OCI-LY1 (cell line): ENCODE data around the gene KLHDC10.
"Not testable (repeated sequence)": the region's sequence is repeated elsewhere in the genome, so short reads cannot be mapped to it uniquely, and the experiment has no call there.

Experiments used
- H2AFZ ChIP-seq: fragments of 200-600 bp; sonication (generic), shearing (Covaris generic); 2 replicates; pipeline ENCODE4 v1.6.0; 2014; ENCODE audit warnings: antibody characterized with exemption, mild to moderate bottlenecking, low read length
- H3F3A ChIP-seq: fragments of 200-600 bp; sonication (generic), shearing (Covaris generic); 2 replicates; pipeline ENCODE4 v1.6.0; 2014; ENCODE audit warnings: mild to moderate bottlenecking, antibody characterized with exemption, low read length, moderate library complexity; ENCODE audit not compliant: insufficient read depth
- H3K27ac ChIP-seq: fragments of 200-600 bp; sonication (generic); 2 replicates; pipeline ENCODE4 v1.5.1; 2014; ENCODE audit warnings: low read length, mixed run types, mild to moderate bottlenecking, low read depth; ENCODE audit not compliant: poor library complexity, severe bottlenecking
- H3K27me3 ChIP-seq: fragments of 200-600 bp; sonication (generic); 2 replicates; pipeline ENCODE4 v1.6.0; 2014; ENCODE audit warnings: antibody characterized with exemption, mild to moderate bottlenecking, low read length, moderate library complexity; ENCODE audit not compliant: insufficient read depth
- H3K36me3 ChIP-seq: fragments of 200-600 bp; sonication (generic); 2 replicates; pipeline ENCODE4 v1.6.1; 2014; ENCODE audit warnings: mild to moderate bottlenecking, antibody characterized with exemption, low read length, moderate library complexity, mixed read lengths; ENCODE audit not compliant: insufficient read depth
- H3K4me1 ChIP-seq: fragments of 200-600 bp; sonication (generic); 2 replicates; pipeline ENCODE4 v1.5.1; 2014; ENCODE audit warnings: mild to moderate bottlenecking, low read length, moderate library complexity; ENCODE audit not compliant: insufficient read depth, severe bottlenecking
- H3K4me2 ChIP-seq: fragments of 200-600 bp; sonication (generic), shearing (Covaris generic); 2 replicates; pipeline ENCODE4 v1.6.1; 2014; ENCODE audit warnings: low read length
- H3K4me3 ChIP-seq: fragments of 200-600 bp; sonication (generic); 2 replicates; pipeline ENCODE4 v1.5.1; 2014; ENCODE audit warnings: low read length, low read depth, mild to moderate bottlenecking, mixed read lengths; ENCODE audit not compliant: poor library complexity, severe bottlenecking
- H3K79me2 ChIP-seq: fragments of 200-600 bp; shearing (Covaris generic); 2 replicates; pipeline ENCODE4 v1.6.1; 2016; ENCODE audit warnings: mixed run types, low read length, mixed read lengths; ENCODE audit not compliant: insufficient read depth
- H3K9ac ChIP-seq: fragments of 200-600 bp; sonication (generic), shearing (Covaris generic); 2 replicates; pipeline ENCODE4 v1.6.1; 2014; ENCODE audit warnings: mild to moderate bottlenecking, low read length, mixed read lengths
- H3K9me2 ChIP-seq: fragments of 200-600 bp; sonication (generic), shearing (Covaris generic); 2 replicates; pipeline ENCODE4 v1.6.1; 2014; ENCODE audit warnings: low read depth, mild to moderate bottlenecking, low read length, mixed read lengths
- H3K9me3 ChIP-seq: fragments of 200-600 bp; shearing (Covaris generic); 2 replicates; pipeline ENCODE4 v1.6.1; 2014; ENCODE audit warnings: low read length, mixed read lengths
- H4K20me1 ChIP-seq: fragments of 200-600 bp; sonication (generic), shearing (Covaris generic); 2 replicates; pipeline ENCODE4 v1.6.0; 2016; ENCODE audit warnings: mild to moderate bottlenecking, low read length; ENCODE audit not compliant: insufficient read depth
- EZH2 ChIP-seq: fragments of 200-600 bp; sonication (generic), shearing (Covaris generic); IDR thresholded peaks from 2 replicates; pipeline ENCODE4 v1.8.0; 2017; ENCODE audit warnings: borderline replicate concordance, mixed run types, mild to moderate bottlenecking, antibody characterized with exemption, low read length, moderate library complexity, mixed read lengths
- TF ChIP-seq, protein P1 (sequence below): fragments of 200-600 bp; sonication (generic), shearing (Covaris generic); IDR thresholded peaks from 2 replicates; pipeline ENCODE4 v1.5.1; 2017; ENCODE audit warnings: mild to moderate bottlenecking, antibody characterized with exemption, low read length, moderate library complexity, mixed read lengths

Gene KLHDC10

DNA sequence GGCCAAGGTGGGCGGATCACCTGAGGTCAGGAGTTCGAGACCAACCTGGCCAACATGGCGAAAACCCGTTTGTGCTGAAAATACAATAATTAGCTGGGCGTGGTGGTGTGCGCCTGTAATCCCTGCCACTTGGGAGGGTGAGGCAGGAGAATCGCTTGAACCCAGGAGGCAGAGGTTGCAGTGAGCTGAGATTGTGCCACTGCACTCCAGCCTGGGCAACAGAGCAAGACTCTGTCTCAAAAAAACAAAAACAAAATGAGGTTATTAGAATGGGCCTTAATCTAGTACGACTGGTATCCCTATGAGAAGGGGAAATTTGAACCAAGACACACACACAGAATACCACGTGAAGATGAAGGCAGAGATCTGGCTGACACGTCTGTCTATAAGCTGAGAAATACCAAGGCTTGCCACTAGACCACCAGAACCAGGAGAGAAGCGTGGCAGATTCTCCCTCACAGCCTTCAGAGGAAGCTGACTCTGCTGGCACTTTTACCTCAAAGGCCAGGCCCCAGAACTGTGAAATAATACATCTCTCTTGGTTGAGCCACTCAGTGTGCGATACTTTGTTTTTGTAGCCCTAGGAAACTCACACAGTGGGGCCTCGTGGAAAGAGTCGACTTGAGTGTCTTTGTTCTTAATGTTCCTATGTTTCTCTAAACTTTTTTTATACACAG is 75.2 kb downstream of the KLHDC10 start:
- H3K79me2 ChIP-seq, result no peaks in the 10 kb centered on the region
- no peaks in the 10 kb centered on the region for H3K9me3 ChIP-seq
- H3K4me1 ChIP-seq, result peaks cover 28% of the 10 kb centered on the region
- no peaks in the 10 kb centered on the region; the same call in 1 of the 2 replicates for H3K36me3 ChIP-seq
- no peak overlapping the region for H3K4me2 ChIP-seq
- peaks cover 7% of the 10 kb centered on the region; the same call in 1 of the 2 replicates for H3F3A ChIP-seq
- H3K27ac ChIP-seq, result no peak overlapping the region
- TF ChIP-seq, protein P1, sequence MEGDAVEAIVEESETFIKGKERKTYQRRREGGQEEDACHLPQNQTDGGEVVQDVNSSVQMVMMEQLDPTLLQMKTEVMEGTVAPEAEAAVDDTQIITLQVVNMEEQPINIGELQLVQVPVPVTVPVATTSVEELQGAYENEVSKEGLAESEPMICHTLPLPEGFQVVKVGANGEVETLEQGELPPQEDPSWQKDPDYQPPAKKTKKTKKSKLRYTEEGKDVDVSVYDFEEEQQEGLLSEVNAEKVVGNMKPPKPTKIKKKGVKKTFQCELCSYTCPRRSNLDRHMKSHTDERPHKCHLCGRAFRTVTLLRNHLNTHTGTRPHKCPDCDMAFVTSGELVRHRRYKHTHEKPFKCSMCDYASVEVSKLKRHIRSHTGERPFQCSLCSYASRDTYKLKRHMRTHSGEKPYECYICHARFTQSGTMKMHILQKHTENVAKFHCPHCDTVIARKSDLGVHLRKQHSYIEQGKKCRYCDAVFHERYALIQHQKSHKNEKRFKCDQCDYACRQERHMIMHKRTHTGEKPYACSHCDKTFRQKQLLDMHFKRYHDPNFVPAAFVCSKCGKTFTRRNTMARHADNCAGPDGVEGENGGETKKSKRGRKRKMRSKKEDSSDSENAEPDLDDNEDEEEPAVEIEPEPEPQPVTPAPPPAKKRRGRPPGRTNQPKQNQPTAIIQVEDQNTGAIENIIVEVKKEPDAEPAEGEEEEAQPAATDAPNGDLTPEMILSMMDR, result no peak
- TF ChIP-seq EZH2, result no peak
- H4K20me1 ChIP-seq, result no peaks in the 10 kb centered on the region
- H2AFZ ChIP-seq, result no peak overlapping the region
- no peak overlapping the region for H3K9ac ChIP-seq
- H3K27me3 ChIP-seq, result no peaks in the 10 kb centered on the region
- H3K9me2 ChIP-seq, result no peaks in the 10 kb centered on the region
- H3K4me3 ChIP-seq, result no peak overlapping the region

DNA sequence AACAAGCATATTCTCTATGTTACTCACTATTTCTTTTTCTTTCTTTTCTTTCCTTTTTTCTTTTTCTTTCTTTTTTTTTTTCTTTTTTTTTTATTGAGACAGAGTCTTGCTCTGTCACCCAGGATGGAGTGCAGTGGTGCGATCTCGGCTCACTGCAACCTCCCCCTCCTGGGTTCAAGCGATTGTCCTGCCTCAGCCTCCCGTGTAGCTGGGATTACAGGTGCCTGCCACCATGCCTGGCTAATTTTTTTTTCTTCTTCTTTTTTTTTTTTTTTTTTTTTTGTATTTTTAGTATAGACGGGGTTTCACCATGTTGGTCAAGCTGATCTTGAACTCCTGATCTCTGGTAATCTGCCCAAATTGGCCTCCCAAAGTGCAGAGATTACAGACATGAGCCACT is 75.8 kb downstream of the KLHDC10 start:
- not testable (repeated sequence) for H3K9me2 ChIP-seq, H3K79me2 ChIP-seq, H4K20me1 ChIP-seq, H3K27me3 ChIP-seq, H3K36me3 ChIP-seq, H2AFZ ChIP-seq, H3K4me3 ChIP-seq, H3K4me2 ChIP-seq, H3K27ac ChIP-seq, H3K9me3 ChIP-seq, H3K9ac ChIP-seq, H3F3A ChIP-seq
- peaks cover 27% of the 10 kb centered on the region for H3K4me1 ChIP-seq

DNA sequence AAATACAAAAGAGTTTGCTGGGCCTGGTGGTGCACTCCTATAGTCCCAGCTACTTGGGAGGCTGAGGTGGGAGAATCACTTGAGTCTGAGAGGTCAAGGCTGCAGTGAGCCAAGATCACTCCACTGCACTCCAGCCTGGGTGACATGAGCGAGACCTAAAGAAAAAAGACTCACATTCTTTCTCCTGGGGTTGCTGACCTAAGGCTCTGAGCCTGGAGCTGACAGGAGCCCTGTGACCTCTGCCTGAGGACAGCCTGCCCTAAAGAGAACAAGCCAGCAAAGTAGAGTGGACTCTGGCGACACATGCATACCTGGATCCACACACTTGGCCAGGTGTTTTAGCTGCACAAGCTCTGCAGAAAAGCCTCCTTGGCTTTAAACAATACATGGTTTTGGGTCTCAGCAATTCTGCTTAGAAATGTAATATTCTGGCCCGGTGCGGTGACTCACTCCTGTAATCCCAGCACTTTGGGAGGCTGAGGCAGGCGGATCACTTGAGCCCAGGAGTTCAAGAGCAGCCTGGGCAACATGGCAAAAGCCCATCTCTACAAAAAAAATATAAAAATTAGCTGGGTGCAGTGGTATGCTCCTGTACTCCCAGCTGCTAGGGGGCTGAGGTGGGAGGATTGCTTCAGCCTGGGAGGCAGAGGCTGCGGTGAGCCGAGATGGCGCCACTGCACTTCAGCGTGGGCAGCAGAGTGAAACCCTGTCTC is 76.5 kb downstream of the KLHDC10 start:
- Histone ChIP-seq H3F3A (peaks cover 10% of the 10 kb centered on the region; the same call in 1 of the 2 replicates), H3K79me2 (no peaks in the 10 kb centered on the region), H3K9ac (no peak overlapping the region), H3K27ac (no peak overlapping the region), H4K20me1 (no peaks in the 10 kb centered on the region), H3K4me3 (no peak overlapping the region), H3K27me3 (no peaks in the 10 kb centered on the region), H3K36me3 (no peaks in the 10 kb centered on the region), H3K4me2 (no peak overlapping the region), H3K9me3 (no peaks in the 10 kb centered on the region), H3K4me1 (peaks cover 20% of the 10 kb centered on the region), H3K9me2 (no peaks in the 10 kb centered on the region), H2AFZ (no peak overlapping the region)
- TF ChIP-seq, protein P1, result no peak
- TF ChIP-seq EZH2, result no peak
